GM12878 (cell line): ENCODE results near the gene ZNF101. TPM values are rescaled to one million over a fixed set of nuclear protein-coding genes. Genes with fewer than 3 reads are reported as not detected.
"Not testable (repeated sequence)": the region's sequence is repeated elsewhere in the genome, so short reads cannot be mapped to it uniquely, and the experiment has no call there.

Experiments used
- ATAC-seq: fragments of 200-7000 bp; cut with Tn5 transposase; 3 replicates; pipeline ENCODE4 v1.9.1; 2020; ENCODE audit warnings: mild to moderate bottlenecking, moderate library complexity
- BruUV-seq: library from RNA; stranded (reverse); fragments of 400-500 nt; replicated peaks from 2 replicates; lab custom pipeline; 2021; lab: Mats Ljungman, UMichigan
- CTCF ChIA-PET: fragments of 300-600 bp; sonication (Branson Sonifier 250); formaldehyde crosslinking; extraction: SDS; loops from one replicate; lab custom pipeline; 2021; ENCODE audit warnings: inconsistent platforms; lab: Yijun Ruan, JAX
- POLR2A ChIA-PET: fragments of 350-600 bp; formaldehyde crosslinking; extraction: SDS; loops from one replicate; lab custom pipeline; 2021; ENCODE audit warnings: inconsistent platforms; lab: Charles Lee
- RAD21 ChIA-PET: fragments of 300-600 bp; sonication (Branson Sonifier 250); formaldehyde crosslinking; loops from one replicate; lab custom pipeline; 2023; ENCODE audit warnings: antibody characterized with exemption; ENCODE audit not compliant: unreplicated experiment; lab: Charles Lee
- SMC1A ChIA-PET: fragments of 300-600 bp; sonication (Branson Sonifier 250); formaldehyde crosslinking; loops from one replicate; lab custom pipeline; 2023; ENCODE audit not compliant: unreplicated experiment, uncharacterized antibody; lab: Charles Lee
- DNase-seq: peaks from one replicate; pipeline ENCODE4 v3.0.0-alpha.2; 2011; ENCODE audit warnings: low read depth, low spot score
- FAIRE-seq: peaks from 3 replicates; lab custom pipeline; 2011; peaks lifted over from hg19 to GRCh38; lab: Jason Lieb, UNC
- H2AFZ ChIP-seq: 2 replicates; pipeline ENCODE4 v1.6.0; 2011; ENCODE audit warnings: low read depth, low read length, control low read depth; ENCODE audit not compliant: control insufficient read depth
- H3K27ac ChIP-seq: 2 replicates; pipeline ENCODE4 v1.5.1; 2011; ENCODE audit warnings: control low read depth; ENCODE audit not compliant: control insufficient read depth, insufficient read depth
- H3K27me3 ChIP-seq, 2 experiments: replicated peaks in 1 of 2; 2 replicates each; pipeline versions ENCODE4 v1.6.0 to v1.6.1; 2011; ENCODE audit warnings: low read length in 1 of 2; ENCODE audit not compliant: control insufficient read depth in 2 of 2, insufficient read depth in 2 of 2
- H3K36me3 ChIP-seq, 2 experiments: 2 replicates each; pipeline ENCODE4 v1.5.1; 2011; ENCODE audit warnings: low read length in 1 of 2; ENCODE audit not compliant: control insufficient read depth in 2 of 2, insufficient read depth in 2 of 2
- H3K4me1 ChIP-seq: 2 replicates; pipeline ENCODE4 v1.6.1; 2011; ENCODE audit warnings: mild to moderate bottlenecking, low read length, moderate library complexity, mixed read lengths; ENCODE audit not compliant: control insufficient read depth, insufficient read depth
- H3K4me2 ChIP-seq: 2 replicates; pipeline ENCODE4 v1.6.0; 2011; ENCODE audit warnings: control low read depth; ENCODE audit not compliant: control insufficient read depth, insufficient read depth
- H3K4me3 ChIP-seq: fragments of 200-600 bp; sonication (generic); 2 replicates; pipeline ENCODE4 v1.5.1; 2016
- H3K79me2 ChIP-seq: 2 replicates; pipeline ENCODE4 v1.6.0; 2011; ENCODE audit warnings: low read length; ENCODE audit not compliant: control insufficient read depth, insufficient read depth
- H3K9ac ChIP-seq: 2 replicates; pipeline ENCODE4 v1.8.0; 2011; ENCODE audit warnings: low read length, control low read depth, mixed read lengths; ENCODE audit not compliant: control insufficient read depth, insufficient read depth
- H3K9me3 ChIP-seq: replicated peaks from 3 replicates; pipeline ENCODE4 v1.5.1; 2011; ENCODE audit warnings: mild to moderate bottlenecking, low read length; ENCODE audit not compliant: control insufficient read depth, insufficient read depth
- H4K20me1 ChIP-seq: 2 replicates; pipeline ENCODE4 v1.6.0; 2011; ENCODE audit not compliant: control insufficient read depth, insufficient read depth
- CBX5 ChIP-seq: sonication (generic); IDR thresholded peaks from 2 replicates; pipeline ENCODE4 v1.6.1; 2016; ENCODE audit warnings: low read depth, moderate library complexity, mild to moderate bottlenecking, inconsistent platforms
- IKZF2 ChIP-seq, 2 experiments: fragments of 450-650 bp; IDR thresholded peaks; 2 replicates each; pipeline ENCODE4 v1.6.1; 2017; ENCODE audit warnings: mild to moderate bottlenecking in 2 of 2, moderate library complexity in 2 of 2
- KDM1A ChIP-seq: fragments of 200-600 bp; sonication (generic); IDR thresholded peaks from 2 replicates; pipeline ENCODE4 v1.6.1; 2016; ENCODE audit warnings: borderline replicate concordance
- MEF2A ChIP-seq: IDR thresholded peaks from 2 replicates; pipeline ENCODE4 v1.6.1; 2011; ENCODE audit warnings: low read depth, mild to moderate bottlenecking, low read length, moderate library complexity; ENCODE audit not compliant: insufficient read depth
- MYB ChIP-seq: fragments of 150-350 bp; IDR thresholded peaks from 2 replicates; pipeline ENCODE4 v1.6.1; 2014; ENCODE audit warnings: mild to moderate bottlenecking, low read depth, low read length, borderline replicate concordance
- POLR2AphosphoS5 ChIP-seq: IDR thresholded peaks from 2 replicates; pipeline ENCODE4 v1.6.1; 2011; ENCODE audit warnings: mild to moderate bottlenecking, low read length, inconsistent platforms
- SMAD5 ChIP-seq: IDR thresholded peaks from 2 replicates; pipeline ENCODE4 v1.6.1; 2016; ENCODE audit warnings: antibody characterized with exemption, low read depth
- TAF1 ChIP-seq: IDR thresholded peaks from 2 replicates; pipeline ENCODE4 v1.6.1; 2011; ENCODE audit warnings: mild to moderate bottlenecking, low read depth, low read length, borderline replicate concordance
- TARDBP ChIP-seq: IDR thresholded peaks from 2 replicates; pipeline ENCODE4 v1.6.1; 2016; ENCODE audit warnings: borderline replicate concordance
- WGBS: methylation state at CpG from one replicate; pipeline ENCODE4 v1.1.6; 2016; ENCODE audit warnings: low lambda C conversion rate; ENCODE audit not compliant: insufficient replicate concordance, insufficient coverage; ENCODE audit errors: missing lambda C conversion rate; 5-methylcytosine and 5-hydroxymethylcytosine counted together
- in situ Hi-C: fragments of 300-500 bp; cut with MboI; formaldehyde crosslinking; loops from 9 replicates; pipeline ENCODE4 v1.14.3; 2018; ENCODE audit warnings: mixed read lengths
- intact Hi-C: fragments of 100-400 bp; cut with micrococcal nuclease; formaldehyde crosslinking; loops from one replicate; pipeline ENCODE4 v1.14.2; 2022; ENCODE audit not compliant: unreplicated experiment
- polyA plus RNA-seq, 11 experiments: library from polyadenylated mRNA; depleted of rRNA in 4 of 11; unstranded in 6 of 11; stranded (reverse) in 5 of 11; fragments of >200 nt; fragmentation: Nextera tagmentation in 4 of 11; fragmentation: Illumina TruSeq in 1 of 11; extraction: Ambion mirVana in 4 of 11; extraction: Trizol in 1 of 11; gene quantifications; 1 replicate in 1 of 11; 2 replicates in 10 of 11; pipeline versions ENCODE4 v1.2.1 to v1.2.3, GENCODE V29; 2011 to 2016; ENCODE audit warnings: inconsistent platforms in 2 of 11, missing spikeins in 2 of 11, low read depth in 1 of 11
- total RNA-seq, 4 experiments: library from RNA; depleted of rRNA in 3 of 4; stranded (reverse); fragments of >200 nt in 3 of 4; fragmentation: Illumina TruSeq in 1 of 4; extraction: Trizol in 1 of 4; gene quantifications; 2 replicates each; pipeline versions ENCODE4 v1.2.1 to v1.2.3, GENCODE V29; 2013 to 2021

Gene ZNF101
- total and polyA plus RNA-seq, 10 of the 15 experiments (the other 5 are each of a cell fraction or from before 2014, with no cell fraction given) = 15.2 to 40.5 (median 19.8) TPM

DNA sequence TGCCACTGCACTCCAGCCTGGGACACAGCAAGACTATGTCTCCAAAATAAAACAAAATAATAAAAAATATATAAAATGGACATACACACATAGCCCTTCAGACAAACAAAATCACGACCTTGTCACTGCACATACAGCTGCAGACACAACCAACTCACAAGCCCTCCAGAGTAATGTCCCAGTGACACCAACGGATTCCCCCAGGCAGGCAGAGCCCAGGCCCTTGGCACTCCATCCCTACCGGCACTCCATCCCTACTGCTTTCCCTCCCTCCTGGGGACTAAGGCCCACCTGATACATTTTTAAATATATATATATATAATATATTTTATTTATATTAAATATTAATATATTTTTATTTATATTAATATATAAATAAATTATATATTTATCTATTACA, 18.5 kb downstream of the ZNF101 start:
- in situ Hi-C loops (no loop called here), intact Hi-C loops (no loop called here)
- Histone ChIP-seq H3K9me3 (peaks cover 5% of the 10 kb centered on the region), H4K20me1 (no peaks in the 10 kb centered on the region), H3K36me3 (no peaks in the 10 kb centered on the region), H3K79me2 (no peaks in the 10 kb centered on the region), H3K27me3 (no peaks in the 10 kb centered on the region), H3K4me1 (no peaks in the 10 kb centered on the region), H3K9ac (no peak overlapping the region), H3K4me3 (no peak overlapping the region), H3K27ac (no peak overlapping the region), H2AFZ (no peak overlapping the region), H3K4me2 (no peak overlapping the region)
- SMC1A ChIA-PET = no interaction called here
- FAIRE-seq = no peak
- RAD21 ChIA-PET = no interaction called here
- CTCF ChIA-PET = no interaction called here
- ATAC-seq = no peak
- BruUV-seq = no TSS peak
- WGBS = 99% methylated on average over 3 of the region's 3 CpGs
- POLR2A ChIA-PET = no interaction called here
- no peak for TF ChIP-seq CBX5
- no peak for TF ChIP-seq TAF1
- TF ChIP-seq MEF2A = no peak
- no peak for TF ChIP-seq POLR2AphosphoS5
- no peak for TF ChIP-seq SMAD5
- no peak for TF ChIP-seq TARDBP
- no peak for TF ChIP-seq IKZF2 (IDR thresholded peaks at IDR 0.05)
- TF ChIP-seq MYB = no peak
- TF ChIP-seq KDM1A = no peak
- no peak for DNase-seq

DNA sequence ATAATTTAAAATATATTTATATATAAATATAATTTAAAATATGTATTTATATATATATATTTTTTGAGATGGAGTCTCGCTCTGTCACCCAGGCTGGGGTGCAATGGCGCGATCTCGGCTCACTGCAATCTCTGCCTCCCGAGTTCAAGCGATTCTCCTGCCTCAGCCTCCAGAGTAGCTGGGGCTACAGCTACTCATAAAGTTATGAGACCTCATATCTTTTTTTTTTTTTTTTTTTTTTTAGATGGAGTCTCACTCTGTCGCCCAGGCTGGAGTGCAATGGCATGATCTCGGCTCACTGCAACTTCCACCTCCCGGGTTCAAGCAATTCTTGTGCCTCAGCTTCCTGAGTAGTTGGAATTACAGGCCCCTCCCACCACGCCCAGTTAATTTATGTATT, 20.4 kb downstream of the ZNF101 start:
- RAD21 ChIA-PET, H3K36me3 ChIP-seq, H3K79me2 ChIP-seq, H3K9me3 ChIP-seq, intact Hi-C loops, H3K4me1 ChIP-seq, in situ Hi-C loops, H4K20me1 ChIP-seq, SMC1A ChIA-PET, FAIRE-seq, DNase-seq, BruUV-seq, ATAC-seq, H3K4me3 ChIP-seq, H2AFZ ChIP-seq, H3K4me2 ChIP-seq, CTCF ChIA-PET, H3K27me3 ChIP-seq, POLR2A ChIA-PET, H3K9ac ChIP-seq, H3K27ac ChIP-seq: not testable (repeated sequence)
- WGBS = 95% methylated on average over 8 of the region's 10 CpGs
